ENCODE data around the gene IFT80.

The IFT80 gene

DNA sequence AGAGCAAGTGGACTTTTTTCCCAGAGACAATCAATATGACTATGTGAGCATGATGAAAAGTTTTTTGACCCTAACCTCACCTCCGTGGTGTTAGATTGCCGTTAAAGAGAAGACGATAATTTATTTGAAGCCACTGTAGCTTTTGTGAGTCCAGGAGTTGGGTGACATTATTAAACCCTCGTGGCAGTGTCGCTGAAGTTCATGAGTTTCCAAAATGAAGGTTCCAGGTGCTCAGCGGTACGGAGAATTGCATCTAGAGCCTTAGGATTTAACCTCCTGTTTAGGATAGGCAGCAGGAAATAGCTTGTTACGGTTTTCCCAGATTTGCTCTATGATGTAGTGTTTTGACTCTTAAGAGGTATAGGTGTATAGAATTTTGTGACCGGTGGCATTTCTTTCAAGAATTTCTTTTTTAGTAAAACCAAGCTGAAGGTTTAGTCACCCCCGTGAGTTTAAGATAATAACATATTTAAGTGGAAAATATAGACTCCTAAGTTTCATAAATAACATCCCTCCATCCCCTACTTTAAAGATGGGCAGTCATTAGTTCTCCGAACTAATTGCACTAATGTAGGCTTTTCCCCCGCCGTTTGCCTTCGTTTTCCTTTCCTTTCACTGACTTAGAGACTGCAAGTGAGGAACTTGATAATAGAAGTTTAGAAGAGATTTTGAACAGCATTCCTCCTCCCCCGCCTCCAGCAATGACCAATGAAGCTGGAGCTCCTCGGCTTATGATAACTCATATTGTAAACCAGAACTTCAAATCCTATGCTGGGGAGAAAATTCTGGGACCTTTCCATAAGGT is 2.5 kb upstream of the IFT80 start:
- FAIRE-seq, result no peak
- DNase-seq (ENCODE audit: extremely low spot score, insufficient read length, low read depth), result no peak

DNA sequence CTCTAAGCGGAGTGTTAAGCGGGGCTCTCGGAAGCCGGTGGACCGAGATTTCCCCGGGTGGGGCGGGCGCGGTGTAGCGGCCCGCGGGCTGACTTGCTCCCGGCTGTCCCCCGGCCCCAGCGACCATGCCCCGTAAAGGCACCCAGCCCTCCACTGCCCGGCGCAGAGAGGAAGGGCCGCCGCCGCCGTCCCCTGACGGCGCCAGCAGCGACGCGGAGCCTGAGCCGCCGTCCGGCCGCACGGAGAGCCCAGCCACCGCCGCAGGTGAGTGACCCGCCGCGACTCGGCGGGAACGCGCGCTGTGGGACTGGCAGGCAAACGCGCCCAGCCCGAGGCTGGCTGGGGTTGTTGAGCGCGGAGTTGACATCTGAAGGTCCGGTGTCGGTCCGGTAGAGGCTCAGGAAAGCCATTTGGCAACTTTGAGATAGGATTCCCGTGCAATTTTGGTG is 1.7 kb upstream of the IFT80 start:
- FAIRE-seq (no peak), DNase-seq (ENCODE audit: extremely low spot score, insufficient read length, low read depth) (no peak)

DNA sequence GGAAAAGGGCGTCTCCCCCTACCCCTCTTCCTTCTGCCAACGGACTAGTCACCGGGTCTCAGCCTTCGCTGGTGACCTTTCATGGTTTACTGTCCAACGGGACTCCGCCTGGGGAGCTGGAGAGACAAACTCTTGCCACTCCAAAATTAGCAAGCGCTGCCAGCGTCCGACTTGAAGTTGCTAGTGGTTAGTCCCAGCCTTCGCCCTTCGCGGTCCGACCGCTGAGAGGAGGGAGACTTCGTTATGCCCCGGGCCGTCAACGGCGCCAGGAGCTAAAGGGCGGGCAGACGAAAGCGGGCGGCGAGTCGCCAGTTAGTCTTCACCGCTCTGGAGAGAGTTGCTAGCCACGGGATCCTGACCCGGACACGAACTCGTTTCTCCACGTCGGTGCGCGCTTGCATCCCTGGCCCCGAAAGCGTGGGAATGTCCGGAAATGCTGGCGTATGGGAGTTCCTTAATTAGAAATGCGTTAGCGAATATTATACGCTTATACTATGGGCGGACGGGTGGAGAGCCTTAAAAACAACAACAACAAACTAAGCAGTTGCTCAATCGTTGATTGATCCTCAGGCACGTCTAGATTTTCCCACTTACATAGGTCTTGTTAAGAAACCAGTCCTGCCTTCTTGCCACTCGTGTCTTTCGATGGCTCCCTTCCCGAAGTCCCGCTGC is 1.1 kb upstream of the IFT80 start:
- DNase-seq (ENCODE audit: extremely low spot score, insufficient read length, low read depth), result no peak
- FAIRE-seq, result no peak

DNA sequence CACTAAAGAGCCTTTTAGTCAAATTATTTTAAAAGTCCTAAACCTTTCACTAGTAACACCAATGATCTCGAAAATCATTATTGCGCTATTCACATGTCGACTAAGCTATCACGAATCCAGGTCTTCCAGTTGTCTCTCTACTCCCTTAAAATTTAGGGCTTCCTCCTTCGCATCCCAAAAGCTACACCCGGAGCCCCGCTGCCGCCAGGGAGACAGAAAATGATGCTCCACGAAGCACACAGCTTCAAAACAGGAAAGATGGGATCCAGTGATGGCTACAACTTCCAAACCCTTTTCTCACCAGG is 253 bp downstream of the IFT80 start:
- no peak for DNase-seq (ENCODE audit: extremely low spot score, insufficient read length, low read depth)
- no peak for FAIRE-seq

DNA sequence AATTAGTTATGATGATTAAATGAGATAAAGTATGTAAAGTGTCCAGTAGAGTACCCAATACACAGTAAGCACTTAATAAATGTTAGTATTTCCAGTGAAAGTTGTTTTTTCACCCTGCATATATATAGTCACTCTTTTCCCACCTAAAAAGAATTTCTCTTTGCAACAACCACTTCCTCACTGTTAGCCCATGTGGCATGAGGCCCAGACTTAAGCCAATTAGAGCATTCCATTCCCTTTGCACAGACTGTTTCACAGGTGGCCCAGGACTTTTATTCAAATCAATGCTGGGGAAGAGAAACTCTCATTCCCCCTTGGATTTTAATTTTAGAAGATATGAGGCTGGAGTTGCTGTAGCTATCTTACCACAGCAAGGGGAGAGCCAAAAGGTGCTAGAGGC is 3.7 kb downstream of the IFT80 start:
- no peak for FAIRE-seq
- no peak for DNase-seq (ENCODE audit: extremely low spot score, insufficient read length, low read depth)

DNA sequence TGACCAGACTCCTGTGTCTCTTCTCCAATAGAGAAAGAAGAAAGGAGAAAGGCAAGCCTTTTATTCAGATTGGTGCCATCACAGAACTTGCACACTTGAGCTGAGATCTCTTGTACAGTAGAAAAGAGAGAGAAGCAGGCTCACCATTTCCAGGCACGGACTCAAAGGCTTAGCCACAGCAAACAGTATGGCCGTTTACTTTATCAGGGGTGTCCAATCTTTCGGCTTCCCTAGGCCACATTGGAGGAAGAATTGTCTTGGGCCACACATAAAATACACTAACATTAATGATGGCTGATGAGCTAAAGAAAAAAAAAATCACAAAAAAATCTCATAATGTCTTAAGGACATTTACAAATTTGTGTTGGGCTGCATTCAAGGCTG is 5.0 kb downstream of the IFT80 start:
- FAIRE-seq, result no peak

DNA sequence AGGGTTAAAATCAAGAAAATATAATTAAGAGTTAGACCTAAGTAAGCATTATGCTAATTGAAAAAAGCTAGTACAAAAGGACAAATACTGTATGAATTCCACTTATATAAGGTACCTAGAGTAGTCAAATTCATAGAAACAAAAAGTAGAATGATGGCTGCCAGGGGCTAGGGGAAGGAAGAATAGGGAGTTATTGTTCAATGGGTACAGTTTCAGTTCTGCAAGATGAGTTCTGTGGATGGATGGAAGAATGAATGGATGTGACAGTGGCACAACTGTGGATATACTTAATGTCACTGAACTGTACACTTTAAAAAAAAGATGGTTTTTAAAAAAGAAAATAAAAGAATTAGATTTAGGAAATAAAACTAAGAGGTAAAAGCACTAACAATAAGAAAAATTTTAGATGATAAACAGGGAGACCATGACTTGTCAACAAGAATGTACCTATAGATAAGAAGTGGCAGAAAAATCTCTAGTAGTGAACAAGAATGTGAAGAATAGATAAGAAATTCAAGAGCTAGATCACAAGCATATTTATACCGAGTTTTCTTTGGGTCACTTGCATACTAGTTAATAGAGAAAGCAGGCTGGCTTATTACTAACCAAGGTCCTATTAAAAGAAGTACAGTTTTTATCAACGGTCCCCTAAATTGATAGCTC is 5.5 kb downstream of the IFT80 start:
- no peak for DNase-seq (ENCODE audit: extremely low spot score, insufficient read length, low read depth)
- no peak for FAIRE-seq

More for the DNA sequence above, 5.0 kb downstream of the IFT80 start:
- DNase-seq (ENCODE audit: extremely low spot score, insufficient read length, low read depth), result no peak

DNA sequence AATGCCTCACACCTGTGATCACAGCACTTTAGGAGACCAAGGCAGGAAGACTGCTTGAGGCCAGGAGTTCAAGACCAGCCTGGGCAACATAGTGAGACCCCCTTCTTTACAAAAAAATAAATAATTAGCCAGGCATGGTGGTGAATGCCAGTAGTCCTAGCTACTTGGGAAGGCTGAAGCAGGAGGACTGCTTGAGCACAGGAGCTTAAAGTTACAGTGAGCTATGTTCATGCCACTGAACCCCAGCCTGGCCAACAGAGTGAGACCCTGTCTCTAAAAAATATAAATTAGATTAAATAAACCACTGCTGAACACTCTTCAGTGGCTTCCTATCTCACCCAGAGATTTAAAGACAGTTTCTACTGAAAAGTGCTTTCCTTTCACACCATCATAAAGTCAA is 6.2 kb downstream of the IFT80 start:
- DNase-seq (ENCODE audit: extremely low spot score, insufficient read length, low read depth), result no peak
- FAIRE-seq, result no peak

DNA sequence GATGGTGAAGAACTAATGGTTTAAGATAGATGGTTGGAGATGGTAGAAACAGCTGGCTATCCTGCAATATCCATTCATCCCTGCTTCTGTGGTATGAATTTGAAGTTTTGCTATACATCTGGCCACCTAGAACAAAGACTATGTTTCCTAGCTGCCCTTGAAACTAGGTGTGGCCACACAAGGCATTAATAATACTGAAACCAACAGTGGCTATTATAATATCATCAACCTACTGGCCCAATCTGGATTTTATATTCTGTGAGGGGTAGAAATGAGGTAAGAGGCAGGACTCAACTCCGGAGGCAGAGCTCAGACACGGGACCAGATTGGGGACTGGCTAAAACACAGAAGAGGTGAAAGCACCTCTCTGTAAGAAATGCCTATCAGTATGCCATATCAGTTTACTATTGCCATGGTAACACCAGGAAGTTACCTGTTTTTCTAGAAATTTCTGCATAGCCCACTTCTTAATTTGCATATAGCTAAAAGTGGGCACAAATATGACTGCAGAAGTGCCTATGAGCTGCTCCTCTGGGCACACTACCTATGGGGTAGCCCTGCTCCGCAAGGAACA is 8.4 kb downstream of the IFT80 start:
- DNase-seq (ENCODE audit: extremely low spot score, insufficient read length, low read depth), result no peak
- no peak for FAIRE-seq

DNA sequence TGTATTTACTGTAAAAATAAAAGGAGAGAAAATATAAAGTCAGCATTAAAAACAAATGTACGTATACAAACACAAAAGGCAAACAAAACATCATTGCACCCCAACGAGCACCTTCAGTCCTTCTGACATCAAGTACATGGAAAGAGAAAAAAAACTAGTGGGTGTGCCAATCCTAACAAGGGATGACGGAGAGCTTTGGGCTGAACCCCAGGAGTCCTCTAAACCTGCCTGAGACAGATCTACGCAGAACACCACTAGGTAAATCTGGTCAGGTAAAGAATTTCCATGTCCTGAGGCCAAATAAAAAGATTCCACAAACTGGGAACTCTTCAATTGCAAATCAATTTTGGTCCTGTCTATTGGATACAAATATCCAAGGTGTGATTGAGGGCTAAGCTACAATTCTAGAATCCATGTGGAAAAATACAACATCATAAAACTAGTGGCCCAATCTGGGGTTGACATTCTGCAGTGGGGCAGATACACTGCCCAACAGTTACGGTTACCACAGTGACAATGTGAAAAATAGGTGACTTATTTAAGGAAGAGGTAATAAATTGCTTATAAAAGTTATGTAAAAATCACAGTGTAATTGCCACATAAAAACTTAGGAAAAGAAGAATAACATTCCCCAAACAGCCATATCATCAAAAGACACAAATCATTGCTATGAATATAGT is 14.2 kb downstream of the IFT80 start:
- no peak for FAIRE-seq
- no peak for DNase-seq (ENCODE audit: extremely low spot score, insufficient read length, low read depth)

DNA sequence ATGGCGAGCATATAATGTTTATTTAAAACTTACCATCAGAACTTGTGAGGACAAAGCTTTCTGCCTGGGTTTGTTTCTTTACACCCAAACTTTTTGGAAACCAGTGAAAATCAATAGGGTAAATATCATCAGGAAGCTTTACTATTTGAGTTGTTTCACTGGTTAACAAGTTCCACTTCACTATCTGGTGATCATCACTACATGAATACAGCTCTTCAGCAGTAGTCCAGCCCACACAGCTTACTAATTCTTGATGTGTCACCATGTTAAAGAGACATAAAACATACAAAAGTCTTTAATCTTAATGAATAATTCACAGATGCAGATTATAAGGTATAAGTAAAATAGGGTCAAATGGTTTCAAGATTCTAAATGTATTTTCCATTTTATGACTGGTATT is 17.6 kb downstream of the IFT80 start:
- DNase-seq (ENCODE audit: extremely low spot score, insufficient read length, low read depth), result no peak
- no peak for FAIRE-seq

DNA sequence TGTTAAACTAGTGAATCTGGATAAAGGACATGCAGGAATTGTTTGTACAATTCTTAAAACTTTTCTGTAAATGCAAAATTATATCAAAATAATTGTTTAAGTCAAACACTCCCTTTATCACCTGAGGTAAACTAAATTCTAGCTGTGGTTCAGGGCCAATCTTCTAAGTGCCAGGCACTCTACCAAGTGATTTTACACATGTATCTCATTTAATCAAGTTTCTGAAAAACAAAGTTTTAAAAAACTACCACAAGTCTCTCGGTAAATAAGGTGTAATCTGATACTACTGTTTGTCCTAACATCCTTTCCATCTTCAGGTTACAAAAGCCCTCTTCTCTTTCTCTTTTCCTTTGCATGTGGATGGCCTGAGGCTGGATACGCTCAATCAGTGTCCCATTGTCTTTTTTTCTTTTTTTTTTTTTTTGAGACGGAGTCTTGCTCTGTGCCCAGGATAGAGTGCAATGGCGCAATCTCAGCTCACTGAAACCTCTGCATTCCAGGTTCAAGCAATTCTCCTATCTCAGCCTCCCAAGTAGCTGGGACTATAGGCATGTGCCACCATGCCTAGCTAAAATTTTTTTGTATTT is 19.3 kb downstream of the IFT80 start:
- FAIRE-seq, result no peak

DNA sequence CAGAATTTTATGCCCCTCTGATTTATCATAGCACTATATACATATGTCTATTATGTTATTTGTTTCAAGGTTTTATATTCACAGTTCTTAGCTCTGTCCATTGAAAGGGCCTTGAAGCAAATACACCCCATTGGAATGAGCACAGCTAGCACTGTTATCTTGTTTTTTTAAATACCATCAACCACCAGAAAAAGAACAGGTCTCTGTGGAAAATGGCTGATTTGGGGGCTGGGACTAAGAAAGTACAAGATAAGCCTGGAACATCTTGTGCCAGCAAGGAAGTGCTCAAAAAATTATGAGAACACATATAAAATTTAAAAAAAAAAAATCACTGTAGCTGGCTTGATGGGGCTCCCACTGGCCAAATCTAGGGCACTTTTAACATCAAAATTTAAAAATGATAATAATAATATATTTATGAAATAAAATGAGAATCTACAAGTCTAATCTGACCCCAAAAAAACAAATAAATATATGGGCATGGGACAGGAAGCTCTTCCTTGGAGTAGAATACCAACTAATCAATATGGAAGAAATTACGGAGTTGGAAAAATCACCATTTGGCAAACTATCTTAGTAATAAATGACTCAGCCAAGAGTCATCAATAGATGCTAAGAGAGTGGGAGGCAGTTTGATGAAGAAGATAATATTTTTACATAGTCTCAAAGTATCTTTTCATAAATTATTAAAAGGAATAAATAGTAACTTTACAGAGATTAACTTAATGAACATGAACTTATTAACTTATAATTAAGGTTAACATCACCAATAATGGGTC is 20.5 kb downstream of the IFT80 start:
- no peak for DNase-seq (ENCODE audit: extremely low spot score, insufficient read length, low read depth)
- no peak for FAIRE-seq

More for the DNA sequence above, 19.3 kb downstream of the IFT80 start:
- DNase-seq (ENCODE audit: extremely low spot score, insufficient read length, low read depth), result no peak

DNA sequence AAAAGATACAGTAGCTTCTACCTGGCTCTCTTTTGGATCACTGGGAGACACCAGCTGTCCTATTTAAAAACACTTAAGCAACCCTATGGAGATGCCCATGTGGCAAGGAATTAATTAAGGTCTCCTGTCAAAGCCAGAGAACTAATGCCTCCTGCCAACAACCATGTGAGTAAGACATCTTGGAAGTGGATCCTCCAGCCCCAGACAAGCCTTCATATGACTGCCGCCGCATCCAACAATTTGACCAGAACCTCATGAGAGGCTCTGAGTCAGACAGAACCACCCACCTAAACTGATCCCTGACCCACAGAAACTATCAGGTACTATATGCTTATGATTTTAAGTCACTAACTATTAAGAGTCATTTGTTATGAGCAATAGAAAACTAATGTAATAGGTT is 22.3 kb downstream of the IFT80 start:
- FAIRE-seq, result no peak
- DNase-seq (ENCODE audit: extremely low spot score, insufficient read length, low read depth), result no peak

DNA sequence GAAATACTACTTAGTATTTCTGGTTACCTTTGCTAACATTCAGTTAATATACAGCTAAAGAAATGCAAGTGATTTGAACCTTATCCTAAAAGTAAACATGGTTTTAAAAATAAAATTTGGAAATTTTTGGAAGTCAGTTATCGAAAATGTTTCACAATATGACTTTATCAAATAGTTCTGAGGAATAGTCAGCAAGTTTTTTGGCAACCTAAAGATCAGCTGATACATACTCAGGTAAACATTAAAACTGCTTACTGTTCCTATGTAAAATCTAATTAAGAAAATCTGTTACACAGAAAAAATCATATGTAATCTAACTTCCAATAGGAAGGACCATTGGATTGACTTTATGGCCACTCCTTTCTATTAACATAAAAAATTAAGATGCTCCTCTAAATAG is 24.1 kb downstream of the IFT80 start:
- DNase-seq (ENCODE audit: extremely low spot score, insufficient read length, low read depth), result no peak
- no peak for FAIRE-seq

DNA sequence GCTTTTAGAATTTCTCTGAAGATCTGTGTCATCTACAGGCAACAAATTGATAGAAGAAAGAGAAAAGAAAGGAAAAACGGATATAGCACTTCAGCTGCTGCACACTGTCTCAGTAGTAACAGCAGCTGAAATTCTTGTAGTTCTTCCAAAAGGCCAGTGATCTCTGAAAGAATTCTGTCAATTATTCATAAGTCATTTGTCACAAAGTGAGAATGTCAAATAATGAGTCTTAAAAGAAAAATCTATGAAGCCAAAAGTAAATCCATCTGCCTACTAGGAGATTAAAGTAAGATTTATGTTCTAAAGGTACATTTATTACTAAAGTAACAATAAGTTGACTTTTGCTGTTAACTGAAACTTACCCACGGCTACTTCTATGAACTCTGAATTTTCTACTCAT is 24.6 kb downstream of the IFT80 start:
- no peak for FAIRE-seq
- DNase-seq (ENCODE audit: extremely low spot score, insufficient read length, low read depth), result no peak

DNA sequence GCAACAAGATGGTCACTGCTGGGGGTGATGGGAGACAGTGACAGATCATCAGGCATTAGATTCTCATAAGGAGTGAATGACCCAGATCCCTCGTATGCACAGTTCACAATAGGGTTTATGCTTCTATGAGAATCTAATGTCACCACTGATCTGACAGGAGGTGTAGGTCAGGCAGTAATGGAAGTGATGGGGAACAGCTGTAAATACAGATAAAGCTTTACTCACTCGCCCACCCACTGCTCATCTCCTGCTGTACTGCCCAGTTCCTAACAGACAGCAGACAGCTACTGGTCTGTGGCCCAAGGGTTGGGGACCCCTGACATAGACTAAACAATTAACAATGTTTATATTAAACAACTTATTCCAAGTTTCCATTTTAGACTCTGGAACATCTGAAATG is 25.4 kb downstream of the IFT80 start:
- FAIRE-seq, result no peak
- DNase-seq (ENCODE audit: extremely low spot score, insufficient read length, low read depth), result no peak

DNA sequence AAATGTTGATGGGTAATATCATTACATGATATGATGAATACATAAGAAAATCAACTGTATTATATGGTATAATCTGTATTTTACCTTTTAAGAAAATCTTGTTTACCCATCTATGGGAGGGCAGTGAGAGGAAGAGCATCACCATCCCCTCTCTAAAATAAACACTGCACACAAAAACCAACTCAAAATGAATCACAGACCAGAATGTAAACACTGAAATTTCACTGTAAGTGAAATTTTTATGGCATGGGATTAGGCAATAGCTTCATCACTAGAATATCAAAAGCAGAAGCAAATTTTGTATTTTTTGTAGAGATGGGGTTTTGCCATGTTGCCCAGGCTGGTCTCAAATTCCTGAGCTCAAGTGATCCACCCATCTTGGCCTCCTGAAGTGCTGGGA is 26.2 kb downstream of the IFT80 start:
- no peak for FAIRE-seq
- no peak for DNase-seq (ENCODE audit: extremely low spot score, insufficient read length, low read depth)
